Mucosa of stomach (tissue), 1 donor: ENCODE data around the gene MMP11.

ENCODE experiments used
- H3K27me3 ChIP-seq: one replicate; pipeline ENCODE4 v1.7.0; 2013; ENCODE audit warnings: mild to moderate bottlenecking, low read length; ENCODE audit not compliant: control insufficient read depth, insufficient read depth
- H3K36me3 ChIP-seq: one replicate; pipeline ENCODE4 v1.7.0; 2013; ENCODE audit warnings: low read length; ENCODE audit not compliant: control insufficient read depth, insufficient read depth
- H3K4me1 ChIP-seq: one replicate; pipeline ENCODE4 v1.7.0; 2013; ENCODE audit warnings: mild to moderate bottlenecking, low read length; ENCODE audit not compliant: control insufficient read depth, insufficient read depth
- H3K4me3 ChIP-seq: one replicate; pipeline ENCODE4 v1.7.0; 2013; ENCODE audit warnings: low read length
- H3K9ac ChIP-seq: one replicate; pipeline ENCODE4 v1.7.0; 2013; ENCODE audit warnings: mild to moderate bottlenecking, low read length, moderate library complexity
- H3K9me3 ChIP-seq: one replicate; pipeline ENCODE4 v1.7.0; 2013; ENCODE audit warnings: mild to moderate bottlenecking, low read length, moderate library complexity; ENCODE audit not compliant: control insufficient read depth
- donor health status: Pancreatic carcinoma.

Gene MMP11

DNA sequence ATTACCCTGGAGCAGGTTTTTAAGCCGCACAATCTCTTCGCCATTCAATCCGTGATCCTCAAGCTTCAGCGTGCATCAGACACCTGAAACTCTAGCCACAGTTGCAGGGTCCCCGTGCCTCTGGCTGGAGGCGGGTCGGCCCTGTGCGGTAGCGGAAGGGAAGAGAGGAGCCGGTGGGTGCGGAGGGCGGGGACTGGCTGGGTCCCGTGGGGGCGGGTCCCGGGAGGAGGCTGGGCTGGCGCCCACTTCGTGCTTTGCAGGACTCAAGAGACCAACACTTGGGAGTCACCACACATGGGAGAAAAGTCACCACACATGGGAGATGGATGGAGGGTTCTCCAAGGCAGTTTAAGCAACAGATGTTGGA lies 9.1 kb upstream of the MMP11 start:
- Histone ChIP-seq H3K9me3 (no peaks in the 10 kb centered on the region), H3K4me3 (no peak overlapping the region), H3K4me1 (peaks cover 13% of the 10 kb centered on the region), H3K27me3 (no peaks in the 10 kb centered on the region), H3K36me3 (no peaks in the 10 kb centered on the region), H3K9ac (no peak overlapping the region)

GRCh38 chr22:23763954-23764353 lies 8.7 kb upstream of the MMP11 start:
- H3K4me3 ChIP-seq, result no peak overlapping the region
- H3K36me3 ChIP-seq, result no peaks in the 10 kb centered on the region
- no peaks in the 10 kb centered on the region for H3K9me3 ChIP-seq
- H3K9ac ChIP-seq, result no peak overlapping the region
- H3K27me3 ChIP-seq, result no peaks in the 10 kb centered on the region
- H3K4me1 ChIP-seq, result peaks cover 13% of the 10 kb centered on the region

DNA sequence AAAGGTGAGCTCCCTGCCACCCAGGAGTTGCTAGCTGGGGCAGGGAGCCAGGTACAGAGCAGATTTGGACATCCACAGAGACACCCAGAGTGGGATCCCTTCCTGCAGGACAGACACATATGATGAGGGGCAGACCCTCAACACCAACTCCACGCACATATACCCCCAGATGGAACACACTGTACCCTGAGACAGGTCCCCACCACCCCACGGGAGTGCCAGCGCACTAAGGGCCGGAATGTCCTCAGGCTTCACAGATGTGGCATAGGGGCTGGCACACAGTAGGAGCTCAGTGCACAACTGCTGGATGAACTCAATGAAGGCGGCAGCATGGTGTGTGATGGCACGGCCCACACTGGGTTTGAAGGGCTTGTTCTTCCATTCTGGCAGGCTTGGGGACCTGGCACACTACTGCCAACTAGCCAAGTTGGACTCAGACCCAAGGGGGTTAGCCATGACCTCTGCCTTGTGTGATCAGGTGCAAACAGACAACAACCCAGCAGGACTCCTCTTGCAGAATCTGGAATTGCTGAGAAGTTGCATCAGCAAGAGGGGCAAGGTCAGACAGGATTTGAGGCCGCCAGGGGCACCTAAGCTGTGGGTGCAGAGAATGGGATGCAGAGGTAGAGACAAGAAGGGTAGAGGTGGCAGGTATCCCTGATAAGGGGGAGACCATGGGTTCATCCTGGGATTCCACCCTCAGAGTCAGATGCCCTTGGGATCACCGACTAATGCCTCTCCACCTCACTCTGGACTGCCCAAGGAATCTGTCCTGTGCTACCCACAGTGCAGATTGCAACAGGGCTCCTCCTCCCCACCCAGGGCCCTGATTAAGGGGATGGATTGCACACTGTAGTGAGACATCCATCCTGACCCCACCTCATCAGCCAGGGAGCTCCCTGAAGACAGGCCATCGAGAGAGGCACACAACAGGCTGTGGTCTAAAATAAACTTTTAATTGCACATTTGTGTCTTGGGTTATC lies 7.5 kb upstream of the MMP11 start:
- no peak overlapping the region for H3K4me3 ChIP-seq
- H3K9ac ChIP-seq, result no peak overlapping the region
- no peaks in the 10 kb centered on the region for H3K36me3 ChIP-seq
- peaks cover 13% of the 10 kb centered on the region for H3K4me1 ChIP-seq
- H3K27me3 ChIP-seq, result no peaks in the 10 kb centered on the region
- H3K9me3 ChIP-seq, result no peaks in the 10 kb centered on the region

DNA sequence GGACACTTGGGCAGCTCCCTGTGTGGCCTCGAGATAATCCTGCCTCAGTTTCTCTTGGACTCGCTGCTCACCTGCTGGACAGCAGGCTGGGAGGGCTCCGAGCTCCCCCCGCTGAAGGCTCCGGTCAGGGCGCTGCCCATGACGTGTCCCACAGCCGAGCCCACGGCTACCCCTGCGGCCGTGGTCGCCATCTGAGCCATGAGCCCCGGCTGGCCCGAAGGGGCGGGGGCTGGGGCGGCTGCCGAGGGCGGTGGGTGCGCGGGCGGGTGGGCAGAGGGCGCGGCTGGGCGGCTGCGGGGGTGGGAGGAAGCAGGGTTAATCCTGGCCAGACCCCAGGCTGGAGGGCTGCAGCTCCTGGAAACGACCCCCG lies 5.4 kb upstream of the MMP11 start:
- H3K27me3 ChIP-seq, result no peaks in the 10 kb centered on the region
- H3K36me3 ChIP-seq, result no peaks in the 10 kb centered on the region
- H3K4me1 ChIP-seq, result peaks cover 18% of the 10 kb centered on the region
- peak overlapping the region; percentile 50 for H3K4me3 ChIP-seq
- peak overlapping the region; percentile 83 for H3K9ac ChIP-seq
- H3K9me3 ChIP-seq, result no peaks in the 10 kb centered on the region

GRCh38 chr22:23767673-23768548 lies 4.7 kb upstream of the MMP11 start, which contains the start of gene CHCHD10:
TSS of gene CHCHD10 (minus strand) at chr22:23767972. CDS start at chr22:23767874, 98 bp downstream.
- Histone ChIP-seq H3K9ac (peak within 1 kb of the TSS; percentile 83), H3K27me3 (peaks cover under 1% of the 10 kb centered on the region), H3K4me1 (peaks cover 22% of the 10 kb centered on the region), H3K9me3 (no peaks in the 10 kb centered on the region), H3K4me3 (peak within 1 kb of the TSS; percentile 50), H3K36me3 (no peaks in the 10 kb centered on the region)

GRCh38 chr22:23769321-23769965 lies 3.2 kb upstream of the MMP11 start:
- no peaks in the 10 kb centered on the region for H3K36me3 ChIP-seq
- H3K27me3 ChIP-seq, result peaks cover 16% of the 10 kb centered on the region
- peaks cover 33% of the 10 kb centered on the region for H3K4me1 ChIP-seq
- H3K4me3 ChIP-seq, result no peak overlapping the region
- no peak overlapping the region for H3K9ac ChIP-seq
- no peaks in the 10 kb centered on the region for H3K9me3 ChIP-seq

DNA sequence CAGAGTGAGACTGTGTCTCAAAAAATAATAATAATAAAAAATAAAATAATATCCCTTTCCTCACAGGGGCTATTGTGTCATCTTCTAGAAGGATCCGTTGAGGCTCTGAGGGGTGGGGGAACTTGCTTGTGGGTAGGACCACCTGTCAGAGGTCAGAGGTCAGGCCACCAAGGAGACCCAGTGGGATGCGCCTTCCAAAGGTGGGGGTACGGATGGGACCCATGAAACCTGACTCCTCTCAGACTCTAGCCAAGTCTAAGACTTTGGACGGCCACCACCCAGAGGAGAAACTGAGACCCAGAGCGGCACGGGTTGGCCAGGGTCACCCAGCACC lies 367 bp upstream of the MMP11 start:
- H3K4me1 ChIP-seq, result peaks cover 32% of the 10 kb centered on the region
- H3K27me3 ChIP-seq, result peaks cover 21% of the 10 kb centered on the region
- no peak overlapping the region for H3K4me3 ChIP-seq
- no peaks in the 10 kb centered on the region for H3K36me3 ChIP-seq
- no peaks in the 10 kb centered on the region for H3K9me3 ChIP-seq
- peak overlapping the region; percentile 15 for H3K9ac ChIP-seq

DNA sequence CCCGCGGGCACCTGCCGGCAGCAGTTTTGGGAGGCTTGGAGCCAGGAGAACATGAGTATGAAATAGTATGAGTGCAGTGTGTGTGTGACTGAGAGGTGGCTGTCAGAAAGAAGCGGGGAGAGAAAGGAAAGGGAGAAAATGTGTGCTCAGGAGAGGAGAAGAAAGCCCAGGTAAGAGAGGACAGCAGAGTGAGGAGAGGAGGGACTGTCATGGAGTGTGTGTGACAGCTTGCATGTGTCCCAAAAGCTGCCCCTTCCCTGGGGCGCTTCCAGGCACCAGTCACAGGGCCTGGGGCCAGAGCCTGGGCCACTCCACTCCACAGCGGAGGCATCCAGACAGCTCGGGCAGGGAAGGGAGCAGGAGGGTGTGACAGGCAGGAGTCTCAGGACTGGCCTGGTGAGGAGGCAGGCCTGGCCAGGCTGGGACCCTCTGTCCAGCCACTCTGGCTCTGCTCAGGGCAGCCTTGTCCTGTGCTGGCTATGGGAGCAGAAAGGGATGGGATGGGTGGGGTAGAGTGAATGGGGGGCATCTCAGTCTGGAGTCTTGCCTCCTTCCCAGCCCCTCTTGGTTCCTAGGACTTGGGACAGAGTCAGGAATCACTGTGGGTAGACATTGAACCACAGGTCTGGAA lies 949 bp downstream of the MMP11 start:
- Histone ChIP-seq H3K27me3 (peaks cover 21% of the 10 kb centered on the region), H3K4me3 (peak overlapping the region; percentile 41), H3K4me1 (peaks cover 27% of the 10 kb centered on the region), H3K9me3 (no peaks in the 10 kb centered on the region), H3K9ac (no peak overlapping the region), H3K36me3 (no peaks in the 10 kb centered on the region)

DNA sequence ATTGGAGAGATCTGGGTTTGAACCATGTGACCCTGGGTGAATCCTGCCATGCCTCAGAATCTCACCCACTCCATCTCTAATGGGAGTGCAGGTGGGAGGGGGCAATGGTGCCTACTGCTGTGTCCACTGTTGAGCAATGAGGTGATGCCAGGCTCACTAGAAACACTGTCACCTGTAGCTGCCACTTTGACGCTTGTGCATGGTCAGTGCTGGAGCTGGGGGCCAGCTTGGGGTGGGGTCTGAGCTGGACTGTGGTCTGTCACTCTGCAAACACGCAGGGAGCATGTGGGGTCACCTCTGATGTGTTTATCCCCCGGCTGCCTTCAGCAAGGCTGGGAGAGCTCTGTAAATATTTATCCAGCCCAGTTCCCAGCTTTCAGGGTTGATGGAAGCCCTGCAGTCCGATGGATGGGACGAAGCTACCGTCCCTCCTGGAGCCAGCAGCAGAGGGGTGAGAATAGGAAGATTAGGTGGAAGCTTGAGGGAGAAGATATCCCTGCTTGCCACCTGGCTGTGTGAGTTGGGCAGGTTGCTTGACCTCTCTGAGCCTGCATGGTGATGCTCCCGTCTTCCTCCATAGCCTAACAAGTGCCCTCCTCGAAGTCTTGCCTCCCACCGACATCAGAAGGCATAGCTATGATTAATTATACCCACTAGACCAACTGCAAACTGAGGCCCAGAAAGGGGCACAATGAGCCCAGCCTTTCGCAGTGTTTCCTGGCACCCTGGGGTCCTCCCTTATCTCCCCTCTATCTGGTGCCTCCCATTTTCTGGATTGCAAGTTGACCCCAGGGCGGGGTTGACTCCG lies 1.7 kb downstream of the MMP11 start:
- H3K4me1 ChIP-seq, result peaks cover 27% of the 10 kb centered on the region
- H3K9me3 ChIP-seq, result no peaks in the 10 kb centered on the region
- H3K27me3 ChIP-seq, result peaks cover 21% of the 10 kb centered on the region
- H3K36me3 ChIP-seq, result no peaks in the 10 kb centered on the region
- no peak overlapping the region for H3K4me3 ChIP-seq
- H3K9ac ChIP-seq, result no peak overlapping the region

DNA sequence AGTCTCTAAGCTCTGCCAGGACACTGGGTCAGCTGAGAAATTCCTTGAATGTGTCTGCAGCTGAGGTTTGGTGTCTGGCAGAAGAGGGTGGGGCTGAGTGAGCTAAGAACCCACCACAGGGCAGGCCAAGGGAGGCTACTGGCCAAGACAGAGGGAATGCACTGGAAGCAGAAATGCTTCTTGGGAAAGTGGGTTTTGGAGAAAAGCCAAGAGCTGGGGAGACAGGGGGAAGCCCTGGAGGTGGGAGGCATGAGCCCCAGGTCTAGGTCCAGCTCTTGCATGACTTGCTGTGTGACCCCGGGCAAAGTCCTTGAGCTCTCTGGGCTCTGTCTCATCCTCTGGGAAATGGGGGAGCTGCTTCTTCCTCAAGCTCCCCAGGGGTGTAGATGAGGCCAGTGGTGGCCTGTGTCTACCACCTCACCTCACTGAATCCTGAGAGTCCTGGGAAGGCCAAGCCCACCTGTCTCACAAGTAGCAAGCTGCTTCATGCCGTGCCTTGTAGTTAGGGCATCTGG lies 2.3 kb downstream of the MMP11 start:
- Histone ChIP-seq H3K4me3 (no peak overlapping the region), H3K27me3 (peaks cover 21% of the 10 kb centered on the region), H3K9ac (no peak overlapping the region), H3K9me3 (no peaks in the 10 kb centered on the region), H3K4me1 (peaks cover 27% of the 10 kb centered on the region), H3K36me3 (no peaks in the 10 kb centered on the region)
